ENCODE measurements around the gene TMPRSS6.

The TMPRSS6 gene

DNA sequence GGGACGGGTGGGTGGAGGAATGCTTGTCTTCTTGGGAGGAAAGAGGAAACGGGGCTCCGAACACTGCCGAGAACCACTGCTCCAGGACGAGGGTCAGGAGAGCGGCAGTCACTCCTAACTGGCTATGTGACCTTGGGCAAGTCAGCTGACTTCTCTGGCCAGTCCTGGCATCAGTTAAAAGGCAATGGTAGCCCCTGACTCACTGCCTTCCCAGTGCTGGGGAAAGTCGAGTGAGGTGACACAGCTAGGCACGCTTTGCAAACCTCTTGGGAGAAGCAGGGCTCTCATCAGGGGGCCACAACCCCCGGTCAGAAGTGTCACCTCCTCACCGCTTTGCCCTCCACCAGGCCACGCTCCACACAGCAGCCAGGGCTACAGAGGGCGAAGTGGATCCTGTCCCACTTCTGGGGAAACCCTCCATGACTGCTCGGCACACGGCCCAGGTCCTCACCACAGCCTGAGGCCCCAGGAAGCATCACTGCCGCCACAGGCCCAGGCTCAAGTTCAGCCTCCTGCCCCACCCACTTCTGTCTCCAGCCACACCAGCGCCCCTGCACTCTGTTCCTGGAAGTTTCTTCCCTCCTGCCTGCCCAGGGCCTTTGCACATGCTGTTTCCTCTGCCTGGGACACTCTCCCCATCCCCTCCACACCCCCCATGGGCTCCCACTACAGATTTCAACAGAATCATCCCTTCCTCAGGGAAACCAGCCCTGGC lies 23.9 kb upstream of the TMPRSS6 start:
- in situ Hi-C loops (cut with MboI; ENCODE audit: low sequenced_read_pairs, unreplicated experiment) = no loop called here
- DNase-seq (ENCODE audit: low spot score) = no peak
- no peak for TF ChIP-seq CTCF (IDR thresholded peaks at IDR 0.05; ENCODE audit: borderline replicate concordance, control extremely low read depth, extremely low read depth, insufficient read depth, missing control alignments)

- in situ Hi-C loops (cut with MboI; ENCODE audit: low sequenced_read_pairs, unreplicated experiment) = no loop called here
- no peak for DNase-seq (ENCODE audit: low spot score)
- TF ChIP-seq CTCF (IDR thresholded peaks at IDR 0.05; ENCODE audit: borderline replicate concordance, control extremely low read depth, extremely low read depth, insufficient read depth, missing control alignments) = no peak
These were observed 23.3 kb upstream of the TMPRSS6 start for GRCh38 chr22:37132773-37133172.

GRCh38 chr22:37129866-37130441 lies 20.4 kb upstream of the TMPRSS6 start:
- no peak for TF ChIP-seq CTCF (IDR thresholded peaks at IDR 0.05; ENCODE audit: borderline replicate concordance, control extremely low read depth, extremely low read depth, insufficient read depth, missing control alignments)
- DNase-seq (ENCODE audit: low spot score) = no peak
- in situ Hi-C loops (cut with MboI; ENCODE audit: low sequenced_read_pairs, unreplicated experiment) = no loop called here

GRCh38 chr22:37128555-37129281 lies 19.2 kb upstream of the TMPRSS6 start:
- in situ Hi-C loops (cut with MboI; ENCODE audit: low sequenced_read_pairs, unreplicated experiment) = no loop called here
- no peak for TF ChIP-seq CTCF (IDR thresholded peaks at IDR 0.05; ENCODE audit: borderline replicate concordance, control extremely low read depth, extremely low read depth, insufficient read depth, missing control alignments)
- no peak for DNase-seq (ENCODE audit: low spot score)

- no peak for TF ChIP-seq CTCF (IDR thresholded peaks at IDR 0.05; ENCODE audit: borderline replicate concordance, control extremely low read depth, extremely low read depth, insufficient read depth, missing control alignments)
- in situ Hi-C loops (cut with MboI; ENCODE audit: low sequenced_read_pairs, unreplicated experiment) = no loop called here
- DNase-seq (ENCODE audit: low spot score) = no peak
These were observed 17.9 kb upstream of the TMPRSS6 start for GRCh38 chr22:37127350-37127878.

DNA sequence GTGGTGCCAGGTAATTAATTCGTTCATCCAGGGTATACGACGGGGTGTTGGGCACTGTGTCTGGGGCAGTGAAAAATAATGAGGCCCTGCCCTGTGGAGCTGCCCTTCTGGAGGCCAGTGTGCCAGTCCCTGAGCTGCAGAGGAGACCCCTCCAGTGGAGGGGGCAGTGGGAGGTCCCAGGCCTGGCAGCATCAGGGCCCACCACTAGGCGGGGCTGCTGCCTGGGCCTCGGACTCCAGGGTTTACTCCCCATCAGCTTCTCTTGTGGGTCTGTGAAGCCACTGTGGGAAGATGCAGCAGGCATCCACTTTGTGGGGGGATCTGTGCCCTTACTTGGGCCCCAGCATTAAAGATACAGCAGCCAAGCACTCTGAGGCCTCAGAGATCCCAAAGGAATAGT lies 17.4 kb upstream of the TMPRSS6 start:
- peak; percentile 48 for TF ChIP-seq CTCF (IDR thresholded peaks at IDR 0.05; ENCODE audit: borderline replicate concordance, control extremely low read depth, extremely low read depth, insufficient read depth, missing control alignments)
- in situ Hi-C loops (cut with MboI; ENCODE audit: low sequenced_read_pairs, unreplicated experiment) = no loop called here
- no peak for DNase-seq (ENCODE audit: low spot score)

All from GM13976 (cell line).